Hematopoietic multipotent progenitor cell treated with erythropoietin and hydrocortisone succinate and interleukin-3 and kit ligand, for 15 days (in vitro differentiated cells): Measurements from ENCODE around the gene PPRC1.

ENCODE experiments used
- DNase-seq: peaks from one replicate; pipeline ENCODE4 v3.0.0-alpha.2; 2015; ENCODE audit warnings: low spot score

The PPRC1 gene

GRCh38 chr10:102146971-102147428 is 14.2 kb downstream of the PPRC1 start:
- no peak for DNase-seq

- DNase-seq, result no peak
Observed at GRCh38 chr10:102147561-102147960, 14.7 kb downstream of the PPRC1 start.

GRCh38 chr10:102148275-102148674 is 15.4 kb downstream of the PPRC1 start:
- DNase-seq, result no peak

- DNase-seq, result no peak
Observed at GRCh38 chr10:102150970-102151773, 18.3 kb downstream of the PPRC1 start.

GRCh38 chr10:102151774-102152544 is 19.1 kb downstream of the PPRC1 start, which contains the start of gene NOLC1:
Gene NOLC1, plus strand, starts transcription at chr10:102152389. Its CDS starts 22 bp downstream, at chr10:102152411.
- DNase-seq, result peak; percentile 96

GRCh38 chr10:102152545-102152890 is 19.7 kb downstream of the PPRC1 start:
- DNase-seq, result peak; percentile 20

- no peak for DNase-seq
Observed at GRCh38 chr10:102153093-102153620, 20.3 kb downstream of the PPRC1 start.

GRCh38 chr10:102154466-102155116 is 21.8 kb downstream of the PPRC1 start:
- DNase-seq, result no peak

GRCh38 chr10:102157224-102157623 is 24.4 kb downstream of the PPRC1 start:
- no peak for DNase-seq

- DNase-seq, result no peak
Observed at GRCh38 chr10:102159051-102159597, 26.3 kb downstream of the PPRC1 start.

GRCh38 chr10:102159831-102160230 is 27.0 kb downstream of the PPRC1 start:
- DNase-seq, result no peak

GRCh38 chr10:102163342-102163989 is 30.6 kb downstream of the PPRC1 start:
- no peak for DNase-seq

GRCh38 chr10:102167861-102168260 is 35.0 kb downstream of the PPRC1 start:
- DNase-seq, result no peak

GRCh38 chr10:102170602-102171001 is 37.8 kb downstream of the PPRC1 start:
- DNase-seq, result no peak

- no peak for DNase-seq
Observed at GRCh38 chr10:102172288-102172687, 39.4 kb downstream of the PPRC1 start.

GRCh38 chr10:102175415-102175814 is 42.6 kb downstream of the PPRC1 start:
- no peak for DNase-seq

GRCh38 chr10:102184606-102185005 is 51.8 kb downstream of the PPRC1 start:
- no peak for DNase-seq

- DNase-seq, result no peak
Observed at GRCh38 chr10:102185272-102185671, 52.4 kb downstream of the PPRC1 start.

GRCh38 chr10:102185811-102186527 is 53.1 kb downstream of the PPRC1 start:
- DNase-seq, result no peak

- DNase-seq, result no peak
Observed at GRCh38 chr10:102188298-102188940, 55.6 kb downstream of the PPRC1 start.
